Activated T-helper 17 cell treated with anti-CD3 and anti-CD28 coated beads, Interleukin-2, amount 50 U/mL, for 72 hours (primary cell): ENCODE data around the gene EMC8. TPM values are rescaled to one million over a fixed set of nuclear protein-coding genes. Genes with fewer than 3 reads are reported as not detected.
"Not testable (repeated sequence)": the region's sequence is repeated elsewhere in the genome, so short reads cannot be mapped to it uniquely, and the experiment has no call there.

Source experiments
- ATAC-seq: fragments of 150-1000 bp; cut with Tn5 transposase; replicated peaks from 2 replicates; pipeline ENCODE4 v1.10.0; 2021; ENCODE audit warnings: mild to moderate bottlenecking, moderate library complexity
- H3K27ac Mint-ChIP-seq: one replicate; pipeline ENCODE4 v1.8.0; 2022; ENCODE audit warnings: mixed read lengths
- H3K27me3 Mint-ChIP-seq: one replicate; pipeline ENCODE4 v1.8.0; 2022; ENCODE audit warnings: mixed read lengths
- H3K36me3 Mint-ChIP-seq: one replicate; pipeline ENCODE4 v1.8.0; 2022; ENCODE audit warnings: low read depth, mild to moderate bottlenecking, mixed read lengths
- H3K4me1 Mint-ChIP-seq: one replicate; pipeline ENCODE4 v1.8.0; 2022; ENCODE audit warnings: mixed read lengths
- H3K4me3 Mint-ChIP-seq: one replicate; pipeline ENCODE4 v1.8.0; 2022; ENCODE audit warnings: mild to moderate bottlenecking, mixed read lengths
- H3K9me3 Mint-ChIP-seq: one replicate; pipeline ENCODE4 v1.8.0; 2022; ENCODE audit warnings: mixed read lengths
- total RNA-seq, 2 donors: library from RNA; stranded (reverse); gene quantifications; one replicate each; pipeline ENCODE4 v1.2.3, GENCODE V29; 2022

EMC8 gene
- total RNA-seq, 2 donors from 2014 or later = 17.4 to 42.7 TPM

GRCh38 chr16:85812031-85812807, 12.9 kb upstream of the EMC8 start:
- ATAC-seq = no peak
- Mint-ChIP-seq H3K4me3 (no peak overlapping the region), H3K27me3 (peaks cover 7% of the 10 kb centered on the region), H3K4me1 (no peaks in the 10 kb centered on the region), H3K36me3 (peaks cover 3% of the 10 kb centered on the region), H3K27ac (no peak overlapping the region), H3K9me3 (no peaks in the 10 kb centered on the region)

GRCh38 chr16:85810742-85811115, 11.4 kb upstream of the EMC8 start:
- Mint-ChIP-seq H3K4me3 (no peak overlapping the region), H3K27ac (no peak overlapping the region)

GRCh38 chr16:85810097-85810741, 10.9 kb upstream of the EMC8 start:
- Mint-ChIP-seq H3K27me3 (peaks cover 7% of the 10 kb centered on the region), H3K36me3 (peaks cover 23% of the 10 kb centered on the region), H3K27ac (no peak overlapping the region), H3K9me3 (no peaks in the 10 kb centered on the region), H3K4me1 (no peaks in the 10 kb centered on the region), H3K4me3 (no peak overlapping the region)
- ATAC-seq = no peak

More at GRCh38 chr16:85810742-85811115, 11.4 kb upstream of the EMC8 start:
- Mint-ChIP-seq H3K4me1 (no peaks in the 10 kb centered on the region), H3K27me3 (peaks cover 7% of the 10 kb centered on the region), H3K36me3 (peaks cover 18% of the 10 kb centered on the region), H3K9me3 (no peaks in the 10 kb centered on the region)
- no peak for ATAC-seq

- Mint-ChIP-seq H3K27ac (no peak overlapping the region), H3K4me3 (no peak overlapping the region), H3K27me3 (peaks cover 7% of the 10 kb centered on the region), H3K9me3 (no peaks in the 10 kb centered on the region), H3K36me3 (peaks cover 29% of the 10 kb centered on the region), H3K4me1 (no peaks in the 10 kb centered on the region)
- no peak for ATAC-seq
These were observed 10.3 kb upstream of the EMC8 start for GRCh38 chr16:85809645-85810044.

GRCh38 chr16:85808926-85809325, 9.6 kb upstream of the EMC8 start:
- H3K27ac Mint-ChIP-seq = no peak overlapping the region
- no peak overlapping the region for H3K4me3 Mint-ChIP-seq
- H3K27me3 Mint-ChIP-seq = peaks cover 7% of the 10 kb centered on the region
- peaks cover 36% of the 10 kb centered on the region for H3K36me3 Mint-ChIP-seq
- peaks cover under 1% of the 10 kb centered on the region for H3K4me1 Mint-ChIP-seq
- ATAC-seq = no peak
- H3K9me3 Mint-ChIP-seq = no peaks in the 10 kb centered on the region

GRCh38 chr16:85808104-85808503, 8.8 kb upstream of the EMC8 start:
- not testable (repeated sequence) for H3K4me1 Mint-ChIP-seq, H3K4me3 Mint-ChIP-seq, H3K27ac Mint-ChIP-seq, H3K27me3 Mint-ChIP-seq, ATAC-seq, H3K9me3 Mint-ChIP-seq
- H3K36me3 Mint-ChIP-seq = peaks cover 44% of the 10 kb centered on the region

- not testable (repeated sequence) for ATAC-seq, H3K4me3 Mint-ChIP-seq, H3K9me3 Mint-ChIP-seq, H3K27me3 Mint-ChIP-seq, H3K4me1 Mint-ChIP-seq, H3K27ac Mint-ChIP-seq
- H3K36me3 Mint-ChIP-seq = peaks cover 52% of the 10 kb centered on the region
These were observed 8.0 kb upstream of the EMC8 start for GRCh38 chr16:85807340-85807739.

GRCh38 chr16:85806539-85806938, 7.2 kb upstream of the EMC8 start:
- no peak for ATAC-seq
- Mint-ChIP-seq H3K27ac (no peak overlapping the region), H3K27me3 (peaks cover 3% of the 10 kb centered on the region), H3K36me3 (peaks cover 60% of the 10 kb centered on the region), H3K4me1 (peaks cover 10% of the 10 kb centered on the region), H3K9me3 (no peaks in the 10 kb centered on the region), H3K4me3 (no peak overlapping the region)

GRCh38 chr16:85805442-85806045, 6.2 kb upstream of the EMC8 start:
- H3K36me3 Mint-ChIP-seq = peaks cover 69% of the 10 kb centered on the region
- no peaks in the 10 kb centered on the region for H3K27me3 Mint-ChIP-seq
- no peaks in the 10 kb centered on the region for H3K9me3 Mint-ChIP-seq
- no peak overlapping the region for H3K27ac Mint-ChIP-seq
- ATAC-seq = no peak
- H3K4me1 Mint-ChIP-seq = peaks cover 15% of the 10 kb centered on the region
- H3K4me3 Mint-ChIP-seq = no peak overlapping the region

- H3K9me3 Mint-ChIP-seq = no peaks in the 10 kb centered on the region
- H3K4me1 Mint-ChIP-seq = peaks cover 15% of the 10 kb centered on the region
- H3K36me3 Mint-ChIP-seq = peaks cover 75% of the 10 kb centered on the region
- ATAC-seq = no peak
- H3K4me3 Mint-ChIP-seq = no peak overlapping the region
- no peak overlapping the region for H3K27ac Mint-ChIP-seq
- H3K27me3 Mint-ChIP-seq = no peaks in the 10 kb centered on the region
These were observed 4.2 kb upstream of the EMC8 start for GRCh38 chr16:85803570-85803969.

GRCh38 chr16:85800321-85800669, 951 bp upstream of the EMC8 start:
- Mint-ChIP-seq H3K4me1 (peaks cover 25% of the 10 kb centered on the region), H3K9me3 (no peaks in the 10 kb centered on the region), H3K36me3 (peaks cover 71% of the 10 kb centered on the region), H3K4me3 (peak overlapping the region; percentile 86), H3K27me3 (no peaks in the 10 kb centered on the region), H3K27ac (peak overlapping the region; percentile 94)
- peak; percentile 55 for ATAC-seq

GRCh38 chr16:85798901-85799496, 345 bp downstream of the EMC8 start:
- H3K27me3 Mint-ChIP-seq = no peaks in the 10 kb centered on the region
- peaks cover 71% of the 10 kb centered on the region for H3K36me3 Mint-ChIP-seq
- H3K9me3 Mint-ChIP-seq = no peaks in the 10 kb centered on the region
- ATAC-seq = peak; percentile 21
- peak overlapping the region; percentile 86 for H3K4me3 Mint-ChIP-seq
- H3K4me1 Mint-ChIP-seq = peaks cover 27% of the 10 kb centered on the region
- peak overlapping the region; percentile 73 for H3K27ac Mint-ChIP-seq

- no peak for ATAC-seq
- Mint-ChIP-seq H3K4me1 (peaks cover 21% of the 10 kb centered on the region), H3K4me3 (peak overlapping the region; percentile 86), H3K27me3 (no peaks in the 10 kb centered on the region), H3K36me3 (peaks cover 70% of the 10 kb centered on the region), H3K9me3 (no peaks in the 10 kb centered on the region), H3K27ac (peak overlapping the region; percentile 73)
These were observed 1.0 kb downstream of the EMC8 start for GRCh38 chr16:85798283-85798776.

- Mint-ChIP-seq H3K4me1 (peaks cover 27% of the 10 kb centered on the region), H3K4me3 (no peak overlapping the region), H3K27ac (peak overlapping the region; percentile 18)
These were observed 2.7 kb downstream of the EMC8 start for GRCh38 chr16:85796599-85796998.

More at GRCh38 chr16:85796599-85796998, 2.7 kb downstream of the EMC8 start:
- Mint-ChIP-seq H3K9me3 (no peaks in the 10 kb centered on the region), H3K27me3 (no peaks in the 10 kb centered on the region), H3K36me3 (peaks cover 70% of the 10 kb centered on the region)
- ATAC-seq = no peak
